ENCODE data around the gene INTS11. TPM values are rescaled to one million over a fixed set of nuclear protein-coding genes. Genes with fewer than 3 reads are reported as not detected.

INTS11 gene
- total and polyA plus RNA-seq, 2 of the 13 experiments (the other 11 are each of a cell fraction or from before 2014, with no cell fraction given), result 52.8 to 94.8 TPM

DNA sequence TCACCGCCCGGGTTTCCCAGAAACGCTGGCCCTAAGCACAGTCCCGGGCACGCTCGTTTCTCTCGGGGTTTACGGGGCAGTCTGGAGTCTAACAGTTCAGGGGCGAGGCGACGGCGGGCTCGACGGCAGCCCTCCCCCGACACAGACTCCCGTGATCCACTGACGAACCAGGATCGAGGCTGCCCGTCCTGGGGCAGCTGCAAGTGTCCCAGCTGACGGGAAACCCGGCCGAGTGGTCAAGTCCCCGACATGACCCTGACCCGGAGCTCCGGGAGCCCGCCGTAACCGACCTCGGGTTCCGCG, 51.3 kb downstream of the INTS11 start (continued):
- 0 out of 2 replicates have a peak, but pooled peaks have one; percentile 17 for TF ChIP-seq ZNF672 (CRISPR knock-in tag; IDR thresholded peaks at IDR 0.05)
- 0 out of 2 replicates have a peak, but pooled peaks have one; percentile 4 for TF ChIP-seq BCL6 (CRISPR knock-in tag; IDR thresholded peaks at IDR 0.05)
- no peak for TF ChIP-seq PAF1 (CRISPR knock-in tag; IDR thresholded peaks at IDR 0.05)
- no peak for TF ChIP-seq FOXK2 (IDR thresholded peaks at IDR 0.05)
- no peak for TF ChIP-seq SIX1 (CRISPR knock-in tag; IDR thresholded peaks at IDR 0.05; ENCODE audit: borderline replicate concordance)
- peak; percentile 6; the same call in 1 of the 2 replicates for TF ChIP-seq UBTF (CRISPR knock-in tag; IDR thresholded peaks at IDR 0.05)
- TF ChIP-seq NCOA2 (CRISPR knock-in tag; IDR thresholded peaks at IDR 0.05), result no peak
- 0 out of 2 replicates have a peak, but pooled peaks have one; percentile 7 for TF ChIP-seq SALL2 (CRISPR knock-in tag; IDR thresholded peaks at IDR 0.05)
- no peak for TF ChIP-seq PPARG (CRISPR knock-in tag; conservative IDR thresholded peaks at IDR 0.05)
- no peak for TF ChIP-seq MLX (CRISPR knock-in tag; IDR thresholded peaks at IDR 0.05)
- TF ChIP-seq TBL1XR1 (IDR thresholded peaks at IDR 0.05; ENCODE audit: borderline replicate concordance, low read length, partially characterized antibody), result no peak
- TF ChIP-seq, protein P1, sequence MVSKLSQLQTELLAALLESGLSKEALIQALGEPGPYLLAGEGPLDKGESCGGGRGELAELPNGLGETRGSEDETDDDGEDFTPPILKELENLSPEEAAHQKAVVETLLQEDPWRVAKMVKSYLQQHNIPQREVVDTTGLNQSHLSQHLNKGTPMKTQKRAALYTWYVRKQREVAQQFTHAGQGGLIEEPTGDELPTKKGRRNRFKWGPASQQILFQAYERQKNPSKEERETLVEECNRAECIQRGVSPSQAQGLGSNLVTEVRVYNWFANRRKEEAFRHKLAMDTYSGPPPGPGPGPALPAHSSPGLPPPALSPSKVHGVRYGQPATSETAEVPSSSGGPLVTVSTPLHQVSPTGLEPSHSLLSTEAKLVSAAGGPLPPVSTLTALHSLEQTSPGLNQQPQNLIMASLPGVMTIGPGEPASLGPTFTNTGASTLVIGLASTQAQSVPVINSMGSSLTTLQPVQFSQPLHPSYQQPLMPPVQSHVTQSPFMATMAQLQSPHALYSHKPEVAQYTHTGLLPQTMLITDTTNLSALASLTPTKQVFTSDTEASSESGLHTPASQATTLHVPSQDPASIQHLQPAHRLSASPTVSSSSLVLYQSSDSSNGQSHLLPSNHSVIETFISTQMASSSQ (IDR thresholded peaks at IDR 0.05; ENCODE audit: low read depth), result no peak
- TF ChIP-seq, protein P1 (CRISPR knock-in tag; IDR thresholded peaks at IDR 0.05; ENCODE audit: borderline replicate concordance), result no peak
- TF ChIP-seq ZNF24 (IDR thresholded peaks at IDR 0.05), result no peak
- TF ChIP-seq SMAD1 (CRISPR knock-in tag; IDR thresholded peaks at IDR 0.05; ENCODE audit: borderline replicate concordance, low read depth), result no peak
- peak; percentile 79; the same call in 1 of the 2 replicates for TF ChIP-seq ZNF598 (CRISPR knock-in tag; IDR thresholded peaks at IDR 0.05; ENCODE audit: borderline replicate concordance)
- peak; percentile 6 for TF ChIP-seq ZEB1 (IDR thresholded peaks at IDR 0.05; ENCODE audit: insufficient replicate concordance, low read depth)
- TF ChIP-seq FOXO1 (CRISPR knock-in tag; IDR thresholded peaks at IDR 0.05), result 0 out of 2 replicates have a peak, but pooled peaks have one; percentile 4
- no peak for TF ChIP-seq ZBTB38 (CRISPR knock-in tag; IDR thresholded peaks at IDR 0.05)
- TF ChIP-seq ZNF205 (CRISPR knock-in tag; IDR thresholded peaks at IDR 0.05), result 0 out of 2 replicates have a peak, but pooled peaks have one; percentile 1
- no peak for TF ChIP-seq PRDM10 (CRISPR knock-in tag; IDR thresholded peaks at IDR 0.05; ENCODE audit: low read depth)
- no peak for TF ChIP-seq KLF6 (CRISPR knock-in tag; IDR thresholded peaks at IDR 0.05)
- no peak; a peak in 1 of 4 replicates for TF ChIP-seq POLR2A (IDR thresholded peaks at IDR 0.05; ENCODE audit: insufficient read depth in 1 of 2, low read depth in 2 of 2, low read length in 2 of 2)
